Type B pancreatic cell (in vitro differentiated cells): ENCODE data around the gene MED20. TPM values are rescaled to one million over a fixed set of nuclear protein-coding genes. Genes with fewer than 3 reads are reported as not detected.

Experiments
- DNase-seq: peaks from one replicate; pipeline ENCODE4 v3.0.0; 2021; ENCODE audit warnings: mixed read lengths; ENCODE audit not compliant: unreplicated experiment; ENCODE audit errors: extremely low spot score
- H3K27ac Mint-ChIP-seq: 2 replicates; pipeline ENCODE4 v1.8.0; 2021; ENCODE audit warnings: mild to moderate bottlenecking, mixed read lengths
- H3K27me3 Mint-ChIP-seq: 2 replicates; pipeline ENCODE4 v1.8.0; 2021; ENCODE audit warnings: mixed read lengths
- H3K36me3 Mint-ChIP-seq: 2 replicates; pipeline ENCODE4 v1.8.0; 2021; ENCODE audit warnings: mixed read lengths
- H3K4me1 Mint-ChIP-seq: one replicate; pipeline ENCODE4 v1.8.0; 2021; ENCODE audit warnings: mixed read lengths; ENCODE audit not compliant: unreplicated experiment
- H3K4me3 Mint-ChIP-seq: 2 replicates; pipeline ENCODE4 v1.8.0; 2021; ENCODE audit warnings: mild to moderate bottlenecking, mixed read lengths
- H3K9me3 Mint-ChIP-seq: 2 replicates; pipeline ENCODE4 v1.8.0; 2021; ENCODE audit warnings: mixed read lengths
- total RNA-seq: library from RNA; stranded (reverse); gene quantifications from 2 replicates; pipeline ENCODE4 v1.2.1, GENCODE V29; 2021; ENCODE audit warnings: low replicate concordance
- TF ChIP-seq, protein P1 (sequence below): fragments of 200-600 bp; sonication (generic); conservative IDR thresholded peaks from 2 replicates; pipeline ENCODE4 v1.5.0; 2021; ENCODE audit warnings: antibody characterized with exemption, mild to moderate bottlenecking

The MED20 gene
- total RNA-seq, 1 donor from 2014 or later: 31.8 TPM

DNA sequence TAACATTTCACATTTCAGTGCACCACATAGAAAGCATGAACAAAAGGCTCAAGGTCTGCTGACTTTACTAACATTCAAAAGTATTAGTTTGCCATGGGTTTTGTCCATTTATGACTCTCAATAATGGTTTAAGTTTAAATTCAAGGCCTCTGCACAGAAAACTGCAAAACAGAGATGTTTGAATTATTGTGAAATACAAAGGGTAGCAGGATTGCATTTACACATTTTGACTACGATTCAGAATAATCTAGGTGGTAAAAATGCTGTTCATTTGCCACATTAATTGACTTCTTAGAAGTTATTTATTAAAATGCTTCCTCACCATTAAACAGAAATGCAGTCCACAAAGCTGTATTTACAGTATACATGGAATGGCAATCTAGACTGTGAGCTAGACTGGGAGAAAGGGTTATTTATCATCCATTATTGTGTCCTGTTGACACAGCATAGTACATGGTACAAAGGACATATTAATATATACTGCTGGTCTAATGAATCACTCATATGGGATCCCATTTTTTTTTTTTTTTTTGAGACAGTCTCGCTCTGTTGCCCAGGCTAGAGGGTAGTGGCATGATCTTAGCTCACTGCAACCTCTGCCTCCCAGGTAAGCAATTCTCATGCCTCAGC, 43.8 kb downstream of the MED20 start:
- H3K4me1 Mint-ChIP-seq: no peaks in the 10 kb centered on the region

DNA sequence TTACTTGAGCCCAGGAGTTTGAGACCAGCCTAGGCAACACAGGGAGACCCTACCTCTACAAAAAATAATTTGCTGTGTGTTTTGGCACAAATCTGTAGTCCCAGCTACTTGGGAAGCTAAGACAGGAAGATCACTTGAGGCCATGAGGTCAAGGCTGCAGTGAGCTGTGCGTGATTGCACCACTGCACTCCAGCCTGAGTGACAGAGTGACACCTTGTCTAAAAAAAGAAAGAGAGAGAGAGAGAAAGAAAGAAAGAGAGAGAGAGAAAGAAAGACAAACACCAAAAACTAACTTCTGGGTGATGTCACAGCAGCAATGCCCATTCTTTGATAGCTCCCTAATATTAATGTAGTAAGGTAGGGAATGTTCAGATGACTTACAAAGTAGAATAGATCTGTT, 46.2 kb downstream of the MED20 start:
- Mint-ChIP-seq H3K36me3 (peaks cover 5% of the 10 kb centered on the region), H3K27ac (no peak overlapping the region), H3K4me1 (no peaks in the 10 kb centered on the region), H3K9me3 (no peaks in the 10 kb centered on the region), H3K4me3 (no peak overlapping the region), H3K27me3 (no peaks in the 10 kb centered on the region)
- DNase-seq: no peak
- TF ChIP-seq, protein P1, sequence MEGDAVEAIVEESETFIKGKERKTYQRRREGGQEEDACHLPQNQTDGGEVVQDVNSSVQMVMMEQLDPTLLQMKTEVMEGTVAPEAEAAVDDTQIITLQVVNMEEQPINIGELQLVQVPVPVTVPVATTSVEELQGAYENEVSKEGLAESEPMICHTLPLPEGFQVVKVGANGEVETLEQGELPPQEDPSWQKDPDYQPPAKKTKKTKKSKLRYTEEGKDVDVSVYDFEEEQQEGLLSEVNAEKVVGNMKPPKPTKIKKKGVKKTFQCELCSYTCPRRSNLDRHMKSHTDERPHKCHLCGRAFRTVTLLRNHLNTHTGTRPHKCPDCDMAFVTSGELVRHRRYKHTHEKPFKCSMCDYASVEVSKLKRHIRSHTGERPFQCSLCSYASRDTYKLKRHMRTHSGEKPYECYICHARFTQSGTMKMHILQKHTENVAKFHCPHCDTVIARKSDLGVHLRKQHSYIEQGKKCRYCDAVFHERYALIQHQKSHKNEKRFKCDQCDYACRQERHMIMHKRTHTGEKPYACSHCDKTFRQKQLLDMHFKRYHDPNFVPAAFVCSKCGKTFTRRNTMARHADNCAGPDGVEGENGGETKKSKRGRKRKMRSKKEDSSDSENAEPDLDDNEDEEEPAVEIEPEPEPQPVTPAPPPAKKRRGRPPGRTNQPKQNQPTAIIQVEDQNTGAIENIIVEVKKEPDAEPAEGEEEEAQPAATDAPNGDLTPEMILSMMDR: no peak

More for the DNA sequence above, 43.8 kb downstream of the MED20 start:
- TF ChIP-seq, protein P1: no peak
- H3K27ac Mint-ChIP-seq: no peak overlapping the region
- no peak overlapping the region for H3K4me3 Mint-ChIP-seq
- DNase-seq: no peak
- no peaks in the 10 kb centered on the region for H3K36me3 Mint-ChIP-seq
- no peaks in the 10 kb centered on the region for H3K27me3 Mint-ChIP-seq
- H3K9me3 Mint-ChIP-seq: no peaks in the 10 kb centered on the region

DNA sequence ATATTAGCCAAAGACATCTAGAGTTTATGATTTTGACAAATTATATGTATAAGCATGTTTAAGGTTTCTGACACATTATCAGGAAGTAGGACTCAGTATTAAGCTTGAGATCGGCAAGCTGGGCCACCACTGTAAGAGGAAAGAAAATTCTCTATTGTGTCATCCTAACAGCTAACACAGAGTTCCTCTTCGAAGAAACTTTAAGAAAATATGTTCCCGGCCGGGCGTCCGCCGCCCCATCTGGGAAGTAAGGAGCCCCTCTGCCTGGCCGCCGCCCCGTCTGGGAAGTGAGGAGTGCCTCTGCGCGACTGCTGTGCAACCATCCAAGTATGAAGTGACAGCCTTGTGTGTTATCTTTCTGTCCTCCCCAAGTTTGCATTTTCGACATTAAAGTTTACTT, 48.8 kb downstream of the MED20 start:
- H3K4me3 Mint-ChIP-seq: no peak overlapping the region

DNA sequence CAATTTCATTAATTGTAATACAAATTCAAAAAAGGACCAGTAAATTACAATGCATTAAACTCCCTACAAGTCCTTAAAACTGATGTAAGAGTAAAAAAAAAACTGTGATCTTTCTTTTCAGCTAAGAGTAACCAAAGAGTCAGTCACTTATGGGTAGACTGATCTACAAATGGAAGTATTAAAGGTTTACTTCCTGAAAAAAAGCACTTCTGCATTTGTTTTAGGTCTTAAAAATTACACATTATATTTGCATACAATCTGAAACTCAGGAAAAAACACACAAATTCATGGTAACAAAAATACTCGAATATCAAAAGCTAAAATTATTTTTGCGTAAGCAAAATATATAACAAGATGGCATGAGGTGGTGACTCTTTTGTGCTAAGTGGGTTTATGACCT, 49.2 kb downstream of the MED20 start:
- DNase-seq: no peak
- H3K27ac Mint-ChIP-seq: no peak overlapping the region
- H3K9me3 Mint-ChIP-seq: no peaks in the 10 kb centered on the region
- no peak overlapping the region for H3K4me3 Mint-ChIP-seq
- H3K4me1 Mint-ChIP-seq: no peaks in the 10 kb centered on the region
- H3K27me3 Mint-ChIP-seq: no peaks in the 10 kb centered on the region
- TF ChIP-seq, protein P1: no peak
- H3K36me3 Mint-ChIP-seq: peaks cover 5% of the 10 kb centered on the region

More for the DNA sequence above, 48.8 kb downstream of the MED20 start:
- Mint-ChIP-seq H3K27ac (no peak overlapping the region), H3K9me3 (no peaks in the 10 kb centered on the region), H3K27me3 (no peaks in the 10 kb centered on the region), H3K4me1 (no peaks in the 10 kb centered on the region), H3K36me3 (peaks cover 5% of the 10 kb centered on the region)
- TF ChIP-seq, protein P1: no peak
- no peak for DNase-seq

DNA sequence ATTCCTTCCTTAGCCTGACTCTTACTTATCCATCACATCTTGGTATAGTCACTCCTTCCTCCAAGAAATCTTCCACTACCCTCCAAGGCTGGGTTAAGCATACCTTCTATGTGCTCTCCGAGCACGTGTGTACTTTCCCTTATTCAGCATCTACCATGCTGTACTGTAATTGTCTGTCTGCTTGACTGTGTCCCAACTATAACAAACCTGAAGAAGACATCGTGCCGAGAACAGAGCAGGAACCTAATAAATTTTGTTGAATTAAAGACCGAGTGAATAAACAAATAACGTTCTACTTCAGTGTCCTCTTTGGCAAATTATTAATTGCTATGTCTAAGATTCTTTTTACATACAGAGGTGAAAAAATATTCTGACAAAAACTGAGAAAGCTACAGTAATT, 61.6 kb downstream of the MED20 start:
- no peaks in the 10 kb centered on the region for H3K27me3 Mint-ChIP-seq
- peaks cover 5% of the 10 kb centered on the region for H3K36me3 Mint-ChIP-seq
- TF ChIP-seq, protein P1: no peak
- H3K4me1 Mint-ChIP-seq: no peaks in the 10 kb centered on the region
- no peak for DNase-seq
- no peak overlapping the region for H3K4me3 Mint-ChIP-seq
- H3K9me3 Mint-ChIP-seq: no peaks in the 10 kb centered on the region
- H3K27ac Mint-ChIP-seq: no peak overlapping the region
